NCI-H1092 (cell line): ENCODE results near the gene FAM181B.

Experiments
- DNase-seq: peaks from one replicate; lab custom pipeline; 2025; lab: John Stamatoyannopoulos, UW

The FAM181B gene

DNA sequence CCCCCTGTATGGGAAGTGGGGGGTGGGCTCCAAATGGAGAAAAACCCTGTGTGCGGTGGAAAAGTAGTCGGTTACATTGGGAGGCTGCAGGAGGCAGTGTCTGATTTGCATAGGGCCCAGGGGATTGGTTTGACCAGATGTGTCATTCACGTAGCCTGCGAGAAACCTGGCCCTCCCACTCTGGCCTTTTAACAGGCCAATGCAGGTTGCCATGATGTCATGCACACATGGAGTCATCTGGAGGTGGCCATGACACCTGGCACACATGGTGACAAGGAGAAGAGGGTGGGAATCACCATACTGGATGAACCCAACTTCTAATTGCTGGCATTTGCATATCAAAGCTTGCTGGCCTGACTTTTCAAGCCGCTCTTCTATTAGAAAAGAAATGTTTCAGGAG is 50.6 kb downstream of the FAM181B start:
- no peak for DNase-seq

DNA sequence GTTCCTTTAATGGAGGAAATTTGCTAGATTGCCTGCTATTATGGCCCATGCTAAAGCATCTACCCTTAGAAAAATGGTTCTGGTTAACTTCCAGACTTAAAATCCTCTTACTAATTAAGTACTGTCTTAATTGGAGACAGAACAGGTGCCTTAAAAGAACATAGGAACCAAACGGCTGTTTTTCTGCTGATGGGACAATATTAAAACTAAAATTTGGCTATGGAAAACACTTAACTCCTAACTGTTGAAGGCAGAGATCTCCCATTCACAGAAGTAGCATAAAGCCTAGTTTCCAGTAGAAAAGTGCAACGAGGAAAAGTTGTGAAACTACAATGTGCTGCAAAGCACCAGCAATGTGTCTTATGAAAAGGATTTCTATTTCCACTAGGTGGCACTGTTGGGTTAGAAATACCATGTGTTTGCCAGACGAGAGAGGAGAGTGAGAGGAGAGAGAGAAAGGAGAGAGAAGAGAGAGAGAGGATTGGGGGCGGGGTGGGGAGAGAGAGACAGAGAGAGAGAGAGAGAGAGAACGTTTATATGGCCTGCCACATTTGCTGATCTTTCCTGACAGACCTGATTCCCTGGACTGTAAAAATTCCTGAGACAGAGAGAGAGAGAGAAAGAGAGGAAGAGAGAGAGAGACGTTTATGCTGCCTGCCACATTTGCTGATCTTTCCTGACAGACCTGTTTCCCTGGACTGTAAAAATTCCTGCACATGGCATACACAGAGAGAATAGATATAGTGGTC is 51.5 kb downstream of the FAM181B start:
- peak; percentile 23 for DNase-seq

DNA sequence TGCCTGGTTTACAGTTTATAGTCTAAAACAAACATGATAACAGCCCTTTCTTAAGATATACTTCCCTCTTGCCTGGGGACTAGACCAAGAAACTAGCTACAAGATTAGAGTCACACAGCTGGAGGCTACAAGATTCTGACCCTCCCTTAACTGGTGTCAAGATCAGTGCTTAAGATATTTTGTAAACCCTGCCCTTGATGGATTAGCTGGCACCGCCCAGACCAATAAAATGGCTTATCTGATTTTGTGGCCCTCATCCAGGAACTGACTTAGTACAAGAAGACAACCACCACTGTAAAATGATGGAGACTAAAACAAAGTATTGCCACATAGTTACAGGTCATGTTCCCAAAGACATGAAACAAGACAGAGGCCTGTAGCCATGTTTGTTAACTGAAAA is 53.4 kb downstream of the FAM181B start:
- DNase-seq, result no peak
